HepG2 (cell line): ENCODE measurements around the gene MINDY1. TPM values are rescaled to one million over a fixed set of nuclear protein-coding genes. Genes with fewer than 3 reads are reported as not detected.

Source experiments
- ATAC-seq: fragments of 200-7000 bp; cut with Tn5 transposase; 3 replicates; pipeline ENCODE4 v1.9.1; 2020; ENCODE audit warnings: mild to moderate bottlenecking, moderate library complexity
- BruUV-seq: library from RNA; stranded (reverse); fragments of 400-500 nt; replicated peaks from 2 replicates; lab custom pipeline; 2021; lab: Mats Ljungman, UMichigan
- CTCF ChIA-PET: fragments of 300-600 bp; formaldehyde crosslinking; extraction: SDS; loops from one replicate; lab custom pipeline; 2021; ENCODE audit warnings: low total read pairs, inconsistent platforms, low intra/inter-chr PET ratio; lab: Yijun Ruan, JAX
- POLR2A ChIA-PET: fragments of 350-600 bp; sonication (Branson Sonifier 250); formaldehyde crosslinking; loops from one replicate; lab custom pipeline; 2020; ENCODE audit warnings: antibody characterized with exemption, inconsistent platforms; lab: Yijun Ruan, JAX
- DNase-seq: peaks from one replicate; pipeline ENCODE4 v3.0.0-alpha.2; 2015; ENCODE audit warnings: low spot score
- FAIRE-seq: peaks from 3 replicates; lab custom pipeline; 2011; peaks lifted over from hg19 to GRCh38; lab: Jason Lieb, UNC
- H2AFZ ChIP-seq: one replicate; pipeline ENCODE4 v1.6.1; 2011; ENCODE audit warnings: low read length, inconsistent platforms
- H3K27ac ChIP-seq: fragments of 300-600 bp; 3 replicates; pipeline ENCODE4 v1.8.0; 2011; ENCODE audit warnings: mixed run types, mild to moderate bottlenecking, mixed read lengths, low read length, inconsistent platforms; ENCODE audit not compliant: insufficient read depth; ENCODE audit errors: extremely low read length
- H3K27me3 ChIP-seq, 2 experiments: fragments of 200-600 bp in 1 of 2; 2 replicates in 1 of 2; 3 replicates in 1 of 2; pipeline versions ENCODE4 v1.6.0 to v1.8.0; 2011; ENCODE audit warnings: low read length in 2 of 2, mild to moderate bottlenecking in 2 of 2, moderate library complexity in 2 of 2, inconsistent platforms in 1 of 2; ENCODE audit not compliant: insufficient read depth in 2 of 2, control insufficient read depth in 1 of 2
- H3K36me3 ChIP-seq, 2 experiments: fragments of 200-600 bp in 1 of 2; replicated peaks in 1 of 2; 2 replicates in 1 of 2; 3 replicates in 1 of 2; pipeline versions ENCODE4 v1.5.1 to v1.8.0; 2011; ENCODE audit warnings: low read length in 2 of 2, inconsistent platforms in 1 of 2; ENCODE audit not compliant: insufficient read depth in 2 of 2, control insufficient read depth in 1 of 2
- H3K4me1 ChIP-seq: 2 replicates; pipeline ENCODE4 v1.5.1; 2012; ENCODE audit warnings: low read length, inconsistent platforms; ENCODE audit not compliant: insufficient read depth
- H3K4me2 ChIP-seq: 2 replicates; pipeline ENCODE4 v1.6.0; 2011; ENCODE audit warnings: low read depth, low read length, inconsistent platforms
- H3K4me3 ChIP-seq, 3 experiments: fragments of 200-600 bp in 1 of 3; sonication (generic), shearing (Covaris generic) in 1 of 3; replicated peaks in 1 of 3; 2 replicates each; pipeline ENCODE4 v1.5.1; 2011 to 2016; ENCODE audit warnings: low read length in 3 of 3, inconsistent platforms in 2 of 3, low read depth in 2 of 3, mild to moderate bottlenecking in 2 of 3, control low read depth in 1 of 3, mixed read lengths in 1 of 3; ENCODE audit not compliant: insufficient read depth in 1 of 3
- H3K79me2 ChIP-seq: one replicate; pipeline ENCODE4 v1.6.1; 2011; ENCODE audit warnings: low read length, inconsistent platforms; ENCODE audit not compliant: insufficient read depth
- H3K9ac ChIP-seq: 2 replicates; pipeline ENCODE4 v1.6.0; 2011; ENCODE audit warnings: mild to moderate bottlenecking, low read depth, low read length, inconsistent platforms; ENCODE audit not compliant: insufficient read depth
- H3K9me3 ChIP-seq: 2 replicates; pipeline ENCODE4 v1.5.1; 2012; ENCODE audit warnings: mild to moderate bottlenecking, low read length
- H4K20me1 ChIP-seq: 2 replicates; pipeline ENCODE4 v1.6.0; 2011; ENCODE audit warnings: inconsistent platforms, mild to moderate bottlenecking, low read length, moderate library complexity; ENCODE audit not compliant: insufficient read depth
- BORCS8-MEF2B ChIP-seq: sonication (generic); formaldehyde crosslinking; IDR thresholded peaks from 2 replicates; pipeline ENCODE4 v1.8.0; 2022; ENCODE audit warnings: mild to moderate bottlenecking, missing genetic modification reagents
- CCDC6 ChIP-seq: sonication (generic); formaldehyde crosslinking; IDR thresholded peaks from 2 replicates; pipeline ENCODE4 v1.8.1; 2022; ENCODE audit warnings: mild to moderate bottlenecking, missing genetic modification reagents, moderate library complexity
- CENPX ChIP-seq: sonication (generic); formaldehyde crosslinking; IDR thresholded peaks from 2 replicates; pipeline ENCODE4 v1.9.0; 2021; ENCODE audit warnings: mild to moderate bottlenecking, missing genetic modification reagents, moderate library complexity
- FOXA3 ChIP-seq: IDR thresholded peaks from 2 replicates; pipeline ENCODE4 v1.6.1; 2016; ENCODE audit warnings: missing genetic modification reagents, missing compliant biosample characterization
- JUND ChIP-seq: sonication (generic); formaldehyde crosslinking; IDR thresholded peaks from 2 replicates; pipeline ENCODE4 v1.8.0; 2022; ENCODE audit warnings: mild to moderate bottlenecking, missing genetic modification reagents
- KDM5A ChIP-seq: fragments of 200-600 bp; sonication (generic); IDR thresholded peaks from 2 replicates; pipeline ENCODE4 v1.7.0; 2018; ENCODE audit warnings: antibody characterized with exemption, mild to moderate bottlenecking, low read length, borderline replicate concordance
- MAZ ChIP-seq, 2 experiments: sonication (generic) in 1 of 2; formaldehyde crosslinking in 1 of 2; IDR thresholded peaks; 2 replicates each; pipeline versions ENCODE4 v1.5.0 to v1.6.1; 2012 to 2020; ENCODE audit warnings: low read depth in 2 of 2, mild to moderate bottlenecking in 2 of 2, borderline replicate concordance in 1 of 2, improper control_type of control experiment in 1 of 2, low read length in 1 of 2, missing genetic modification reagents in 1 of 2, moderate library complexity in 1 of 2
- SOX13 ChIP-seq, 3 experiments: fragments of 450-650 bp in 1 of 3; sonication (generic) in 1 of 3; formaldehyde crosslinking in 1 of 3; IDR thresholded peaks in 2 of 3; conservative IDR thresholded peaks in 1 of 3; 2 replicates each; pipeline versions ENCODE4 v1.5.0 to v1.6.1; 2016 to 2020; ENCODE audit warnings: antibody characterized with exemption in 1 of 3, mild to moderate bottlenecking in 1 of 3, missing compliant biosample characterization in 1 of 3, missing genetic modification reagents in 1 of 3, moderate library complexity in 1 of 3
- TEAD3 ChIP-seq: optimal IDR thresholded peaks from 2 replicates; pipeline ENCODE3; 2016; ENCODE audit warnings: borderline replicate concordance
- ZSCAN9 ChIP-seq: IDR thresholded peaks from 2 replicates; pipeline ENCODE4 v1.6.1; 2016; ENCODE audit warnings: borderline replicate concordance
- WGBS: methylation state at CpG from one replicate; pipeline ENCODE4 v1.1.6; 2017; ENCODE audit warnings: low lambda C conversion rate; 5-methylcytosine and 5-hydroxymethylcytosine counted together
- in situ Hi-C: cut with HindIII; loops from 2 replicates; pipeline ENCODE4 v1.10.0; 2017; ENCODE audit warnings: low pct_unique_long_range_greater_than_20kb; ENCODE audit not compliant: extremely low pct_ligation_motif_present
- intact Hi-C: fragments of 100-400 bp; cut with micrococcal nuclease; formaldehyde crosslinking; loops from one replicate; pipeline ENCODE4 v1.10.0; 2022; ENCODE audit not compliant: unreplicated experiment
- polyA plus RNA-seq, 8 experiments: library from polyadenylated mRNA; depleted of rRNA in 3 of 8; stranded (reverse) in 7 of 8; unstranded in 1 of 8; fragments of >200 nt; fragmentation: Illumina TruSeq in 4 of 8; extraction: Trizol in 4 of 8; gene quantifications; 2 replicates each; pipeline versions ENCODE4 v1.2.1 to v1.2.3, GENCODE V29; 2011 to 2016; ENCODE audit warnings: low read depth in 4 of 8, missing spikeins in 1 of 8, mixed read lengths in 1 of 8; ENCODE audit not compliant: insufficient read depth in 1 of 8
- total RNA-seq, 5 experiments: library from RNA; depleted of rRNA; stranded (reverse); fragments of >200 nt; fragmentation: Illumina TruSeq; extraction: Trizol; gene quantifications; 2 replicates each; pipeline ENCODE4 v1.2.3, GENCODE V29; 2016; ENCODE audit warnings: low read depth in 1 of 5

The MINDY1 gene
- total and polyA plus RNA-seq, 2 of the 13 experiments (the other 11 are each of a cell fraction or from before 2014, with no cell fraction given): 11.1 to 15.0 TPM

- DNase-seq: no peak
- ATAC-seq: no peak
- no peak overlapping the region for H3K9ac ChIP-seq
- H3K4me1 ChIP-seq: peaks cover 57% of the 10 kb centered on the region
- TF ChIP-seq CENPX (CRISPR knock-in tag) (no peak), CCDC6 (CRISPR knock-in tag) (no peak), JUND (CRISPR knock-in tag) (no peak), FOXA3 (CRISPR knock-in tag) (no peak), SOX13 (IDR thresholded peaks at IDR 0.05) (no peak), SOX13 (CRISPR knock-in tag; conservative IDR thresholded peaks at IDR 0.05 in 1 of 2, IDR thresholded peaks at IDR 0.05 in 1 of 2) (no peak), TEAD3 (CRISPR knock-in tag) (no peak), KDM5A (no peak), BORCS8-MEF2B (CRISPR knock-in tag) (no peak), MAZ (IDR thresholded peaks at IDR 0.05; ENCODE audit: borderline replicate concordance, low read depth, low read length) (no peak), MAZ (CRISPR knock-in tag; IDR thresholded peaks at IDR 0.05; ENCODE audit: low read depth) (no peak), ZSCAN9 (CRISPR knock-in tag) (no peak)
- TF ChIP-seq, all 625 proteins: peak for 0
- peaks cover 11 to 31% of the 10 kb centered on the region in 2 experiments for H3K36me3 ChIP-seq
- H2AFZ ChIP-seq: no peak overlapping the region
- 94% methylated on average over 2 of the region's 2 CpGs for WGBS
- ChIA-PET POLR2A (interaction anchor here (0.6 to 1.1 kb wide), 2 partner anchors 16 to 39 kb away, joined by 4 read pairs; no protein-coding TSS in a partner anchor), CTCF (no interaction called here)
- FAIRE-seq: no peak
- no peak overlapping the region for H3K27ac ChIP-seq
- no peaks in the 10 kb centered on the region for H3K27me3 ChIP-seq
- H3K4me3 ChIP-seq: no peak overlapping the region
- BruUV-seq: no TSS peak
- H3K9me3 ChIP-seq: no peaks in the 10 kb centered on the region
- in situ Hi-C loops (no loop called here), intact Hi-C loops (no loop called here)
- no peak overlapping the region for H3K4me2 ChIP-seq
- H3K79me2 ChIP-seq: peaks cover under 1% of the 10 kb centered on the region
- no peaks in the 10 kb centered on the region for H4K20me1 ChIP-seq
These were observed 44.8 kb upstream of the MINDY1 start for GRCh38 chr1:151051356-151052009.
